Measurements from ENCODE around the gene RTN4RL1. TPM values are rescaled to one million over a fixed set of nuclear protein-coding genes. Genes with fewer than 3 reads are reported as not detected.

RTN4RL1 gene
- polyA plus RNA-seq, 1 donor (not counting 4 experiments of a cell fraction or from before 2014, with no cell fraction given) = 2.3 TPM

GRCh38 chr17:2064147-2064489 is 39.0 kb upstream of the RTN4RL1 start:
- no peak overlapping the region for H3K4me2 ChIP-seq (ENCODE audit: control insufficient read depth, extremely low read depth, insufficient read depth, low read depth, low read length)
- H3K9me3 ChIP-seq (ENCODE audit: control insufficient read depth, low read depth, low read length) = no peaks in the 10 kb centered on the region
- peaks cover 3% of the 10 kb centered on the region for H3K4me1 ChIP-seq (ENCODE audit: control insufficient read depth, extremely low read depth, insufficient read depth, low read length)
- no peak for TF ChIP-seq EZH2 (IDR thresholded peaks at IDR 0.05; ENCODE audit: low read length)
- TF ChIP-seq CTCF (optimal IDR thresholded peaks at IDR 0.05 in 1 of 3, IDR thresholded peaks at IDR 0.05 in 1 of 3, conservative IDR thresholded peaks at IDR 0.05 in 1 of 3; ENCODE audit: extremely low read depth in 1 of 3, insufficient read depth in 2 of 3, low read length in 3 of 3) = no peak
- H3K27me3 ChIP-seq (ENCODE audit: control insufficient read depth, extremely low read depth, insufficient read depth, low read length) = no peaks in the 10 kb centered on the region
- no peaks in the 10 kb centered on the region for H4K20me1 ChIP-seq (ENCODE audit: control insufficient read depth, extremely low read depth, insufficient read depth, low read length)
- no peaks in the 10 kb centered on the region for H3K79me2 ChIP-seq (ENCODE audit: control insufficient read depth, insufficient read depth, low read length)
- no peak overlapping the region for H3K27ac ChIP-seq (ENCODE audit: control insufficient read depth, insufficient read depth, low read length)
- FAIRE-seq = no peak
- H3K9me1 ChIP-seq (ENCODE audit: control insufficient read depth, extremely low read depth, insufficient read depth, low read length) = no peaks in the 10 kb centered on the region
- H3K4me3 ChIP-seq (ENCODE audit: control insufficient read depth in 2 of 3, extremely low read depth in 1 of 3, insufficient read depth in 2 of 3, low read depth in 1 of 3, low read length in 3 of 3) = no peak overlapping the region
- no peak overlapping the region for H2AFZ ChIP-seq (ENCODE audit: control insufficient read depth, low read length)
- DNase-seq (ENCODE audit: low read depth, low spot score) = no peak
- no peak overlapping the region for H3K9ac ChIP-seq (ENCODE audit: control insufficient read depth, extremely low read depth, insufficient read depth, low read length)
- peaks cover 24 to 37% of the 10 kb centered on the region in 2 experiments for H3K36me3 ChIP-seq (ENCODE audit: control insufficient read depth in 2 of 2, extremely low read depth in 1 of 2, insufficient read depth in 2 of 2, low read length in 2 of 2)
- dilution Hi-C loops (cut with MboI; ENCODE audit: extremely low pct_ligation_motif_present, low sequenced_read_pairs) = no loop called here

- no peaks in the 10 kb centered on the region for H3K9me1 ChIP-seq (ENCODE audit: control insufficient read depth, extremely low read depth, insufficient read depth, low read length)
- no peaks in the 10 kb centered on the region for H3K79me2 ChIP-seq (ENCODE audit: control insufficient read depth, insufficient read depth, low read length)
- DNase-seq (ENCODE audit: low read depth, low spot score) (no peak), FAIRE-seq (no peak)
- no peaks in the 10 kb centered on the region for H3K27me3 ChIP-seq (ENCODE audit: control insufficient read depth, extremely low read depth, insufficient read depth, low read length)
- no peaks in the 10 kb centered on the region for H3K9me3 ChIP-seq (ENCODE audit: control insufficient read depth, low read depth, low read length)
- H3K36me3 ChIP-seq (ENCODE audit: control insufficient read depth in 2 of 2, extremely low read depth in 1 of 2, insufficient read depth in 2 of 2, low read length in 2 of 2) = peaks cover 21 to 36% of the 10 kb centered on the region in 2 experiments
- no peak for TF ChIP-seq EZH2 (IDR thresholded peaks at IDR 0.05; ENCODE audit: low read length)
- no peak for TF ChIP-seq CTCF (optimal IDR thresholded peaks at IDR 0.05 in 1 of 3, IDR thresholded peaks at IDR 0.05 in 1 of 3, conservative IDR thresholded peaks at IDR 0.05 in 1 of 3; ENCODE audit: extremely low read depth in 1 of 3, insufficient read depth in 2 of 3, low read length in 3 of 3)
- dilution Hi-C loops (cut with MboI; ENCODE audit: extremely low pct_ligation_motif_present, low sequenced_read_pairs) = no loop called here
- no peaks in the 10 kb centered on the region for H4K20me1 ChIP-seq (ENCODE audit: control insufficient read depth, extremely low read depth, insufficient read depth, low read length)
- H3K4me2 ChIP-seq (ENCODE audit: control insufficient read depth, extremely low read depth, insufficient read depth, low read depth, low read length) = no peak overlapping the region
- H3K4me1 ChIP-seq (ENCODE audit: control insufficient read depth, extremely low read depth, insufficient read depth, low read length) = peaks cover 3% of the 10 kb centered on the region
- H3K4me3 ChIP-seq (ENCODE audit: control insufficient read depth in 2 of 3, extremely low read depth in 1 of 3, insufficient read depth in 2 of 3, low read depth in 1 of 3, low read length in 3 of 3) = no peak overlapping the region
- no peak overlapping the region for H3K9ac ChIP-seq (ENCODE audit: control insufficient read depth, extremely low read depth, insufficient read depth, low read length)
- no peak overlapping the region for H2AFZ ChIP-seq (ENCODE audit: control insufficient read depth, low read length)
- H3K27ac ChIP-seq (ENCODE audit: control insufficient read depth, insufficient read depth, low read length) = no peak overlapping the region
These were observed 38.4 kb upstream of the RTN4RL1 start for GRCh38 chr17:2063261-2064146.

Measured in keratinocyte (primary cell).